Caco-2 (cell line): ENCODE results near the gene MXD3. TPM values are rescaled to one million over a fixed set of nuclear protein-coding genes. Genes with fewer than 3 reads are reported as not detected.

Source experiments
- BruUV-seq: library from RNA; stranded (reverse); fragments of 400-500 nt; replicated peaks from 2 replicates; lab custom pipeline; 2021; lab: Mats Ljungman, UMichigan
- CTCF ChIA-PET: fragments of 300-600 bp; sonication (Branson Sonifier 250); formaldehyde crosslinking; loops from one replicate; lab custom pipeline; 2022; ENCODE audit warnings: antibody characterized with exemption; lab: Charles Lee
- POLR2A ChIA-PET: fragments of 300-600 bp; sonication (Branson Sonifier 250); formaldehyde crosslinking; loops from one replicate; lab custom pipeline; 2022; ENCODE audit warnings: antibody characterized with exemption; lab: Charles Lee
- DNase-seq, 2 experiments: peaks; one replicate each; pipeline versions ENCODE4 v3.0.0 to v3.0.0-alpha.2; 2020 to 2022
- H3K27me3 ChIP-seq: replicated peaks from 2 replicates; pipeline ENCODE4 v1.6.0; 2011; ENCODE audit warnings: low read length; ENCODE audit not compliant: control insufficient read depth, insufficient read depth
- H3K36me3 ChIP-seq: 2 replicates; pipeline ENCODE4 v1.5.1; 2011; ENCODE audit warnings: low read length; ENCODE audit not compliant: control insufficient read depth, insufficient read depth
- H3K4me1 ChIP-seq: fragments of 250-450 bp; sonication (Bioruptor Pico); 2 replicates; pipeline ENCODE4 v1.5.1; 2020; ENCODE audit warnings: mild to moderate bottlenecking
- H3K4me3 ChIP-seq: 2 replicates; pipeline ENCODE4 v1.5.1; 2011; ENCODE audit warnings: low read depth, mild to moderate bottlenecking, control low read depth, low read length
- H3K9me3 ChIP-seq: fragments of 250-450 bp; sonication (Bioruptor Pico); 2 replicates; pipeline ENCODE4 v1.5.1; 2020; ENCODE audit warnings: mild to moderate bottlenecking, moderate library complexity
- H3K27ac Mint-ChIP-seq: one replicate; pipeline ENCODE4 v1.8.0; 2022; ENCODE audit warnings: mixed read lengths; ENCODE audit not compliant: unreplicated experiment
- H3K27me3 Mint-ChIP-seq: one replicate; pipeline ENCODE4 v1.8.0; 2022; ENCODE audit warnings: mixed read lengths; ENCODE audit not compliant: insufficient read depth, unreplicated experiment
- H3K36me3 Mint-ChIP-seq: one replicate; pipeline ENCODE4 v1.8.0; 2022; ENCODE audit warnings: mild to moderate bottlenecking, mixed read lengths; ENCODE audit not compliant: insufficient read depth, unreplicated experiment
- H3K4me1 Mint-ChIP-seq: one replicate; pipeline ENCODE4 v1.8.0; 2022; ENCODE audit warnings: low read depth, mixed read lengths; ENCODE audit not compliant: unreplicated experiment
- H3K4me3 Mint-ChIP-seq: one replicate; pipeline ENCODE4 v1.8.0; 2022; ENCODE audit warnings: mild to moderate bottlenecking, moderate library complexity, mixed read lengths; ENCODE audit not compliant: unreplicated experiment
- H3K9me3 Mint-ChIP-seq: one replicate; pipeline ENCODE4 v1.8.0; 2022; ENCODE audit warnings: mixed read lengths; ENCODE audit not compliant: unreplicated experiment
- CTCF ChIP-seq, 2 experiments: fragments of 200-600 bp in 1 of 2; IDR thresholded peaks; 1 replicate in 1 of 2; 2 replicates in 1 of 2; pipeline versions ENCODE4 v1.5.1 to v1.8.0; 2011 to 2022; ENCODE audit warnings: antibody characterized with exemption in 1 of 2, control low read depth in 1 of 2, inconsistent platforms in 1 of 2, low read depth in 1 of 2, low read length in 1 of 2, mild to moderate bottlenecking in 1 of 2, moderate library complexity in 1 of 2; ENCODE audit not compliant: insufficient read depth in 1 of 2, severe bottlenecking in 1 of 2, unreplicated experiment in 1 of 2
- intact Hi-C: fragments of 100-400 bp; cut with micrococcal nuclease; formaldehyde crosslinking; loops from one replicate; pipeline ENCODE4 v1.10.0; 2022; ENCODE audit not compliant: unreplicated experiment
- total RNA-seq: library from RNA; stranded (reverse); gene quantifications from 2 replicates; pipeline ENCODE4 v1.2.3, GENCODE V29; 2022

The MXD3 gene
- total RNA-seq, 1 experiment from 2014 or later, result 19.8 TPM

- H3K36me3 ChIP-seq, result peaks cover 1% of the 10 kb centered on the region; the same call in 1 of the 2 replicates
- intact Hi-C loops, result no loop called here
- no peaks in the 10 kb centered on the region for H3K9me3 ChIP-seq
- no peak for DNase-seq
- H3K4me1 ChIP-seq, result no peaks in the 10 kb centered on the region
- no peak overlapping the region for H3K4me3 ChIP-seq
- BruUV-seq, result no TSS peak
- H3K4me1 Mint-ChIP-seq, result peaks cover 11% of the 10 kb centered on the region
- POLR2A ChIA-PET, result no interaction called here
- TF ChIP-seq CTCF (IDR thresholded peaks at IDR 0.05; ENCODE audit: insufficient read depth in 1 of 2, low read depth in 1 of 2, low read length in 1 of 2, severe bottlenecking in 1 of 2, unreplicated experiment in 1 of 2), result no peak
- peaks cover 70% of the 10 kb centered on the region for H3K36me3 Mint-ChIP-seq
- H3K27me3 ChIP-seq, result no peaks in the 10 kb centered on the region
- H3K27ac Mint-ChIP-seq, result no peak overlapping the region
- no peak overlapping the region for H3K4me3 Mint-ChIP-seq
- H3K27me3 Mint-ChIP-seq, result no peaks in the 10 kb centered on the region
- CTCF ChIA-PET, result no interaction called here
- no peaks in the 10 kb centered on the region for H3K9me3 Mint-ChIP-seq
These were observed 26.8 kb upstream of the MXD3 start for GRCh38 chr5:177338251-177339106.

- ChIA-PET POLR2A (interaction anchor here (1.0 kb wide), 1 partner anchor 15 kb away, joined by 4 read pairs; no protein-coding TSS in a partner anchor), CTCF (interaction anchor here (0.6 to 1.1 kb wide), 5 partner anchors 11 to 37 kb away, joined by 3 to 8 read pairs (median 4); no protein-coding TSS in a partner anchor)
- peak overlapping the region; percentile 41 for H3K27ac Mint-ChIP-seq
- peaks cover 11% of the 10 kb centered on the region for H3K4me1 Mint-ChIP-seq
- no peak for DNase-seq
- no peak for TF ChIP-seq CTCF (IDR thresholded peaks at IDR 0.05; ENCODE audit: insufficient read depth in 1 of 2, low read depth in 1 of 2, low read length in 1 of 2, severe bottlenecking in 1 of 2, unreplicated experiment in 1 of 2)
- BruUV-seq, result no TSS peak
- intact Hi-C loops, result loop anchor here (1.0 kb wide), 2 partner anchors 19 to 223 kb away; no protein-coding TSS in a partner anchor
- H3K9me3 Mint-ChIP-seq, result no peaks in the 10 kb centered on the region
- H3K27me3 Mint-ChIP-seq, result no peaks in the 10 kb centered on the region
- H3K36me3 Mint-ChIP-seq, result peaks cover 71% of the 10 kb centered on the region
- no peaks in the 10 kb centered on the region for H3K27me3 ChIP-seq
- no peak overlapping the region for H3K4me3 Mint-ChIP-seq
- H3K4me1 ChIP-seq, result no peaks in the 10 kb centered on the region
- H3K9me3 ChIP-seq, result no peaks in the 10 kb centered on the region
- H3K4me3 ChIP-seq, result no peak overlapping the region
- peaks cover 1% of the 10 kb centered on the region; the same call in 1 of the 2 replicates for H3K36me3 ChIP-seq
These were observed 25.2 kb upstream of the MXD3 start for GRCh38 chr5:177336603-177337494.

GRCh38 chr5:177336112-177336511, 24.4 kb upstream of the MXD3 start:
- Histone ChIP-seq H3K36me3 (peaks cover 1% of the 10 kb centered on the region; the same call in 1 of the 2 replicates), H3K4me1 (no peaks in the 10 kb centered on the region), H3K4me3 (no peak overlapping the region), H3K9me3 (no peaks in the 10 kb centered on the region), H3K27me3 (no peaks in the 10 kb centered on the region)
- peak; percentile 53 to 71 for TF ChIP-seq CTCF (IDR thresholded peaks at IDR 0.05; ENCODE audit: insufficient read depth in 1 of 2, low read depth in 1 of 2, low read length in 1 of 2, severe bottlenecking in 1 of 2, unreplicated experiment in 1 of 2)
- Mint-ChIP-seq H3K27me3 (no peaks in the 10 kb centered on the region), H3K9me3 (no peaks in the 10 kb centered on the region), H3K4me3 (no peak overlapping the region), H3K4me1 (peaks cover 7% of the 10 kb centered on the region), H3K27ac (peak overlapping the region; percentile 41), H3K36me3 (peaks cover 71% of the 10 kb centered on the region)
- POLR2A ChIA-PET, result interaction anchor here (1.0 kb wide), 1 partner anchor 16 kb away, joined by 4 read pairs; no protein-coding TSS in a partner anchor
- BruUV-seq, result no TSS peak
- DNase-seq, result peak in 1 of 2 experiments; percentile 65
- intact Hi-C loops, result loop anchor here (1.0 kb wide), 2 partner anchors 18 to 222 kb away; no protein-coding TSS in a partner anchor
- CTCF ChIA-PET, result interaction anchor here (0.6 to 1.1 kb wide), 5 partner anchors 11 to 211 kb away, joined by 3 to 8 read pairs (median 4); no protein-coding TSS in a partner anchor
